Transverse colon (tissue), 4 donors: ENCODE results near the gene CCDC85C.

Experiments used
- CTCF ChIP-seq, 5 experiments: fragments of 200-600 bp in 3 of 5; fragments of 450-650 bp in 2 of 5; sonication (generic) in 3 of 5; IDR thresholded peaks; 1 replicate in 2 of 5; 2 replicates in 3 of 5; pipeline ENCODE4 v1.5.1; 2016 to 2017; ENCODE audit warnings: antibody characterized with exemption in 5 of 5, inconsistent platforms in 3 of 5, mild to moderate bottlenecking in 2 of 5, moderate library complexity in 1 of 5
- EP300 ChIP-seq: sonication (generic); formaldehyde crosslinking; IDR thresholded peaks from one replicate; pipeline ENCODE4 v1.6.1; 2017; ENCODE audit warnings: antibody characterized with exemption, low read depth
- POLR2A ChIP-seq: fragments of 450-650 bp; IDR thresholded peaks from one replicate; pipeline ENCODE4 v1.6.1; 2016; ENCODE audit warnings: antibody characterized with exemption, mild to moderate bottlenecking, moderate library complexity
- POLR2AphosphoS5 ChIP-seq, 3 donors: sonication (generic); formaldehyde crosslinking; IDR thresholded peaks; one replicate each; pipeline ENCODE4 v1.6.1; 2016; ENCODE audit warnings: antibody characterized with exemption in 3 of 3

- TF ChIP-seq POLR2AphosphoS5 (IDR thresholded peaks at IDR 0.05) (no peak), CTCF (IDR thresholded peaks at IDR 0.05) (no peak), POLR2A (no peak), EP300 (no peak)
Observed at GRCh38 chr14:99527427-99528076, 76.5 kb downstream of the CCDC85C start.
